Caki2 (cell line): ENCODE data around the gene ADRM1. TPM values are rescaled to one million over a fixed set of nuclear protein-coding genes. Genes with fewer than 3 reads are reported as not detected.

Experiments used
- DNase-seq: peaks from one replicate; pipeline ENCODE4 v3.0.0-alpha.2; 2015; ENCODE audit warnings: low read depth
- in situ Hi-C: cut with HindIII; loops from 2 replicates; pipeline ENCODE4 v1.10.0; 2016; ENCODE audit warnings: low sequenced_read_pairs, low pct_unique_long_range_greater_than_20kb, mixed read lengths
- total RNA-seq: library from RNA; depleted of rRNA; stranded (reverse); fragments of >200 nt; shearing (Covaris generic); gene quantifications from 2 replicates; pipeline ENCODE4 v1.2.3, GENCODE V29; 2014; ENCODE audit warnings: low replicate concordance

Gene ADRM1
- total RNA-seq, 1 experiment from 2014 or later, result 243 TPM

- in situ Hi-C loops, result no loop called here
- no peak for DNase-seq
These were observed 9.5 kb upstream of the ADRM1 start for GRCh38 chr20:62293111-62293784.

- DNase-seq, result no peak
- in situ Hi-C loops, result no loop called here
These were observed 8.9 kb upstream of the ADRM1 start for GRCh38 chr20:62293946-62294345.

GRCh38 chr20:62294516-62294915, 8.3 kb upstream of the ADRM1 start:
- in situ Hi-C loops, result no loop called here
- DNase-seq, result no peak

- DNase-seq, result no peak
- in situ Hi-C loops, result no loop called here
These were observed 5.9 kb upstream of the ADRM1 start for GRCh38 chr20:62296724-62297448.

GRCh38 chr20:62297449-62298227, 5.2 kb upstream of the ADRM1 start:
- in situ Hi-C loops, result no loop called here
- no peak for DNase-seq

- no peak for DNase-seq
- in situ Hi-C loops, result no loop called here
These were observed 4.1 kb upstream of the ADRM1 start for GRCh38 chr20:62298577-62299249.

- in situ Hi-C loops, result no loop called here
- DNase-seq, result no peak
These were observed 3.0 kb upstream of the ADRM1 start for GRCh38 chr20:62299666-62300236.

- in situ Hi-C loops, result no loop called here
- no peak for DNase-seq
These were observed 2.5 kb upstream of the ADRM1 start for GRCh38 chr20:62300319-62300718.

GRCh38 chr20:62301111-62301668, 1.6 kb upstream of the ADRM1 start:
- in situ Hi-C loops, result no loop called here
- DNase-seq, result no peak

GRCh38 chr20:62301773-62302340, 940 bp upstream of the ADRM1 start:
- in situ Hi-C loops, result no loop called here
- DNase-seq, result peak; percentile 91

- in situ Hi-C loops, result no loop called here
- no peak for DNase-seq
These were observed 204 bp downstream of the ADRM1 start for GRCh38 chr20:62303062-62303339.

- in situ Hi-C loops, result no loop called here
- DNase-seq, result no peak
These were observed 786 bp downstream of the ADRM1 start for GRCh38 chr20:62303340-62304226.

GRCh38 chr20:62304331-62305148, 1.7 kb downstream of the ADRM1 start:
- no peak for DNase-seq
- in situ Hi-C loops, result no loop called here

- in situ Hi-C loops, result no loop called here
These were observed 2.5 kb downstream of the ADRM1 start for GRCh38 chr20:62305149-62305764.

GRCh38 chr20:62305765-62306413, 3.1 kb downstream of the ADRM1 start:
- no peak for DNase-seq
- in situ Hi-C loops, result no loop called here

More at GRCh38 chr20:62305149-62305764, 2.5 kb downstream of the ADRM1 start:
- DNase-seq, result no peak
